IPS-20b (cell line): ENCODE results near the gene ADAM23.

Experiments
- H3K27ac ChIP-seq: one replicate; pipeline ENCODE4 v1.5.1; 2013; ENCODE audit warnings: low read length
- H3K27me3 ChIP-seq: 2 replicates; pipeline ENCODE4 v1.6.1; 2013; ENCODE audit warnings: mild to moderate bottlenecking, low read length, inconsistent platforms; ENCODE audit not compliant: insufficient read depth
- H3K36me3 ChIP-seq: 2 replicates; pipeline ENCODE4 v1.6.1; 2013; ENCODE audit warnings: low read depth, mild to moderate bottlenecking, inconsistent platforms, low read length, moderate library complexity; ENCODE audit not compliant: insufficient read depth
- H3K4me1 ChIP-seq: 2 replicates; pipeline ENCODE4 v1.6.1; 2013; ENCODE audit warnings: mild to moderate bottlenecking, control low read depth, inconsistent platforms, low read length, moderate library complexity; ENCODE audit not compliant: insufficient read depth
- H3K4me3 ChIP-seq: 2 replicates; pipeline ENCODE4 v1.5.1; 2013; ENCODE audit warnings: mild to moderate bottlenecking, low read length, inconsistent platforms
- H3K9ac ChIP-seq: 2 replicates; pipeline ENCODE4 v1.6.1; 2013; ENCODE audit warnings: low read depth, mild to moderate bottlenecking, inconsistent platforms, low read length, moderate library complexity
- H3K9me3 ChIP-seq: 2 replicates; pipeline ENCODE4 v1.6.1; 2013; ENCODE audit warnings: mild to moderate bottlenecking, low read depth, low read length, inconsistent platforms; ENCODE audit not compliant: insufficient read depth

The ADAM23 gene

GRCh38 chr2:206515580-206515979 lies 72.2 kb downstream of the ADAM23 start:
- H3K36me3 ChIP-seq = no peaks in the 10 kb centered on the region
- H3K9me3 ChIP-seq = no peaks in the 10 kb centered on the region
- H3K4me3 ChIP-seq = no peak overlapping the region
- no peak overlapping the region for H3K9ac ChIP-seq
- no peak overlapping the region for H3K27ac ChIP-seq
- no peaks in the 10 kb centered on the region for H3K27me3 ChIP-seq
- H3K4me1 ChIP-seq = peaks cover 6% of the 10 kb centered on the region; the same call in 1 of the 2 replicates

- H3K27me3 ChIP-seq = no peaks in the 10 kb centered on the region
- H3K27ac ChIP-seq = no peak overlapping the region
- H3K9ac ChIP-seq = no peak overlapping the region
- H3K4me3 ChIP-seq = no peak overlapping the region
- no peaks in the 10 kb centered on the region for H3K36me3 ChIP-seq
- no peaks in the 10 kb centered on the region for H3K9me3 ChIP-seq
- H3K4me1 ChIP-seq = peaks cover 8% of the 10 kb centered on the region; the same call in 1 of the 2 replicates
These were observed 75.7 kb downstream of the ADAM23 start for GRCh38 chr2:206518997-206519396.

- Histone ChIP-seq H3K36me3 (no peaks in the 10 kb centered on the region), H3K9ac (no peak overlapping the region), H3K27ac (no peak overlapping the region), H3K27me3 (no peaks in the 10 kb centered on the region), H3K9me3 (no peaks in the 10 kb centered on the region), H3K4me3 (no peak overlapping the region), H3K4me1 (peaks cover 8% of the 10 kb centered on the region; the same call in 1 of the 2 replicates)
These were observed 77.1 kb downstream of the ADAM23 start for GRCh38 chr2:206520450-206520849.

GRCh38 chr2:206521115-206521514 lies 77.8 kb downstream of the ADAM23 start:
- no peaks in the 10 kb centered on the region for H3K36me3 ChIP-seq
- no peaks in the 10 kb centered on the region for H3K9me3 ChIP-seq
- H3K27ac ChIP-seq = no peak overlapping the region
- no peaks in the 10 kb centered on the region for H3K27me3 ChIP-seq
- no peak overlapping the region for H3K4me3 ChIP-seq
- peaks cover 8% of the 10 kb centered on the region; the same call in 1 of the 2 replicates for H3K4me1 ChIP-seq
- H3K9ac ChIP-seq = no peak overlapping the region

GRCh38 chr2:206521612-206522011 lies 78.3 kb downstream of the ADAM23 start:
- no peak overlapping the region for H3K27ac ChIP-seq
- no peak overlapping the region for H3K4me3 ChIP-seq
- peaks cover 8% of the 10 kb centered on the region; the same call in 1 of the 2 replicates for H3K4me1 ChIP-seq
- no peaks in the 10 kb centered on the region for H3K36me3 ChIP-seq
- no peaks in the 10 kb centered on the region for H3K27me3 ChIP-seq
- H3K9ac ChIP-seq = no peak overlapping the region
- no peaks in the 10 kb centered on the region for H3K9me3 ChIP-seq

- Histone ChIP-seq H3K9ac (no peak overlapping the region), H3K27ac (no peak overlapping the region), H3K4me1 (peaks cover 3% of the 10 kb centered on the region; the same call in 1 of the 2 replicates), H3K4me3 (no peak overlapping the region), H3K9me3 (no peaks in the 10 kb centered on the region), H3K36me3 (no peaks in the 10 kb centered on the region), H3K27me3 (no peaks in the 10 kb centered on the region)
These were observed 83.1 kb downstream of the ADAM23 start for GRCh38 chr2:206526416-206526815.

- H3K27ac ChIP-seq = no peak overlapping the region
- no peak overlapping the region for H3K9ac ChIP-seq
- peaks cover 3% of the 10 kb centered on the region; the same call in 1 of the 2 replicates for H3K4me1 ChIP-seq
- H3K27me3 ChIP-seq = no peaks in the 10 kb centered on the region
- H3K9me3 ChIP-seq = no peaks in the 10 kb centered on the region
- no peak overlapping the region for H3K4me3 ChIP-seq
- no peaks in the 10 kb centered on the region for H3K36me3 ChIP-seq
These were observed 83.8 kb downstream of the ADAM23 start for GRCh38 chr2:206527153-206527552.

GRCh38 chr2:206530727-206531126 lies 87.4 kb downstream of the ADAM23 start:
- no peaks in the 10 kb centered on the region for H3K9me3 ChIP-seq
- H3K27ac ChIP-seq = no peak overlapping the region
- no peak overlapping the region for H3K9ac ChIP-seq
- H3K27me3 ChIP-seq = no peaks in the 10 kb centered on the region
- no peak overlapping the region for H3K4me3 ChIP-seq
- peaks cover 3% of the 10 kb centered on the region; the same call in 1 of the 2 replicates for H3K4me1 ChIP-seq
- H3K36me3 ChIP-seq = no peaks in the 10 kb centered on the region

GRCh38 chr2:206531996-206532543 lies 88.7 kb downstream of the ADAM23 start:
- Histone ChIP-seq H3K27ac (no peak overlapping the region), H3K9me3 (no peaks in the 10 kb centered on the region), H3K9ac (no peak overlapping the region), H3K27me3 (no peaks in the 10 kb centered on the region), H3K36me3 (no peaks in the 10 kb centered on the region), H3K4me1 (peaks cover 3% of the 10 kb centered on the region; the same call in 1 of the 2 replicates), H3K4me3 (no peak overlapping the region)

- Histone ChIP-seq H3K27ac (no peak overlapping the region), H3K36me3 (no peaks in the 10 kb centered on the region)
These were observed 90.6 kb downstream of the ADAM23 start for GRCh38 chr2:206533977-206534376.

GRCh38 chr2:206535260-206535986 lies 92.1 kb downstream of the ADAM23 start:
- no peak overlapping the region for H3K9ac ChIP-seq
- H3K4me3 ChIP-seq = no peak overlapping the region
- no peaks in the 10 kb centered on the region for H3K4me1 ChIP-seq
- no peaks in the 10 kb centered on the region for H3K27me3 ChIP-seq
- no peaks in the 10 kb centered on the region for H3K9me3 ChIP-seq
- H3K36me3 ChIP-seq = no peaks in the 10 kb centered on the region
- no peak overlapping the region for H3K27ac ChIP-seq

More at GRCh38 chr2:206533977-206534376, 90.6 kb downstream of the ADAM23 start:
- peaks cover 3% of the 10 kb centered on the region; the same call in 1 of the 2 replicates for H3K4me1 ChIP-seq
- no peaks in the 10 kb centered on the region for H3K27me3 ChIP-seq
- no peak overlapping the region for H3K9ac ChIP-seq
- H3K9me3 ChIP-seq = no peaks in the 10 kb centered on the region
- H3K4me3 ChIP-seq = no peak overlapping the region

- H3K36me3 ChIP-seq = no peaks in the 10 kb centered on the region
- H3K9ac ChIP-seq = no peak overlapping the region
- no peaks in the 10 kb centered on the region for H3K9me3 ChIP-seq
- no peak overlapping the region for H3K4me3 ChIP-seq
- H3K27me3 ChIP-seq = no peaks in the 10 kb centered on the region
- H3K27ac ChIP-seq = no peak overlapping the region
- no peaks in the 10 kb centered on the region for H3K4me1 ChIP-seq
These were observed 97.4 kb downstream of the ADAM23 start for GRCh38 chr2:206540757-206541156.
